Left ventricle myocardium inferior (tissue), 1 donor: ENCODE data around the gene FAM110A. TPM values are rescaled to one million over a fixed set of nuclear protein-coding genes. Genes with fewer than 3 reads are reported as not detected.

ENCODE experiments used
- DNase-seq: peaks from one replicate; pipeline ENCODE4 v3.0.0-alpha.2; 2020
- H3K27ac ChIP-seq: fragments of 200-600 bp; replicated peaks from 2 replicates; pipeline ENCODE4 v1.8.0; 2021
- H3K27me3 ChIP-seq: fragments of 200-600 bp; 2 replicates; pipeline ENCODE4 v1.8.0; 2021; ENCODE audit warnings: low read depth
- H3K36me3 ChIP-seq: fragments of 200-600 bp; 2 replicates; pipeline ENCODE4 v1.8.0; 2021
- H3K4me1 ChIP-seq: fragments of 200-600 bp; 2 replicates; pipeline ENCODE4 v1.8.0; 2021
- H3K4me3 ChIP-seq: fragments of 200-600 bp; 2 replicates; pipeline ENCODE4 v1.8.0; 2021; ENCODE audit warnings: mild to moderate bottlenecking, moderate library complexity
- H3K9me3 ChIP-seq: fragments of 200-600 bp; replicated peaks from 2 replicates; pipeline ENCODE4 v1.8.0; 2021
- CTCF ChIP-seq: fragments of 200-600 bp; IDR thresholded peaks from 2 replicates; pipeline ENCODE4 v1.8.0; 2021; ENCODE audit warnings: antibody characterized with exemption, mild to moderate bottlenecking, borderline replicate concordance
- intact Hi-C: fragments of 100-400 bp; cut with micrococcal nuclease; formaldehyde crosslinking; loops from one replicate; pipeline ENCODE4 v1.11.0; 2022
- total RNA-seq: library from RNA; stranded (reverse); fragmentation: NEBNext Ultra II Directional; extraction: Animal tissue kit (Norgen Biotek cat#: 25700); gene quantifications from one replicate; pipeline ENCODE4 v1.2.1, GENCODE V29; 2021
- donor health status: DM: no; HTN: yes; CAD: no; lungs with severe emphysema.

Gene FAM110A
- total RNA-seq, 1 donor from 2014 or later: 2.0 TPM

GRCh38 chr20:842547-842940 is 9.0 kb downstream of the FAM110A start:
- Histone ChIP-seq H3K4me3 (no peak overlapping the region), H3K27ac (no peak overlapping the region), H3K9me3 (peaks cover 12% of the 10 kb centered on the region), H3K36me3 (no peaks in the 10 kb centered on the region), H3K27me3 (peaks cover 11% of the 10 kb centered on the region), H3K4me1 (peaks cover 51% of the 10 kb centered on the region)
- DNase-seq: no peak
- TF ChIP-seq CTCF: no peak
- intact Hi-C loops: no loop called here

DNA sequence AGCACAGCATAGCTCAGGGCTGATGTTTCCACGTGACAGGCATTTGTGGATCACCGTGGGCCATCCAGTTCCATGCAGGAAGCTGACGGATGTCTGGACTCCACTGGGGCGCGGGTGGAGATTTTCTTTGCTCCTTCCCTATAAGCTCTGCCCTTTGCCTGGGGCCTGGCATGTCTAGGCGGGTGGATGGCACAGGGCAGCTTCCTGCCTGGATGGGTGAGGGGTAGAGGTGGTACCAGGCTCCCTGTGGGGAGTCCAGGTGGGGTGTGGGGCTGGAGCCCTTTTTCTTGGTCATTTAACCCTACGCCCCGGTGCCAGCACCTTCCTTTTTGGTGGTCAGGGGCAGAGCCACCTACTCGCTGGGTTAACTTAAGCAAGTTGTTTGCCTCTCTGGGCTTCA is 10.4 kb downstream of the FAM110A start:
- H3K4me1 ChIP-seq: peaks cover 48% of the 10 kb centered on the region
- intact Hi-C loops: no loop called here
- no peak for DNase-seq

GRCh38 chr20:844473-845225 is 11.1 kb downstream of the FAM110A start:
- Histone ChIP-seq H3K4me1 (peaks cover 48% of the 10 kb centered on the region), H3K27ac (peak overlapping the region; percentile 34), H3K4me3 (peak overlapping the region; percentile 67), H3K36me3 (no peaks in the 10 kb centered on the region), H3K27me3 (peaks cover 11% of the 10 kb centered on the region), H3K9me3 (no peaks in the 10 kb centered on the region)
- intact Hi-C loops: no loop called here
- DNase-seq: peak; percentile 90
- TF ChIP-seq CTCF: no peak

More for the DNA sequence above, 10.4 kb downstream of the FAM110A start:
- TF ChIP-seq CTCF: no peak
- Histone ChIP-seq H3K4me3 (no peak overlapping the region), H3K27me3 (peaks cover 11% of the 10 kb centered on the region), H3K36me3 (no peaks in the 10 kb centered on the region), H3K27ac (no peak overlapping the region), H3K9me3 (no peaks in the 10 kb centered on the region)

GRCh38 chr20:845226-845868 is 11.8 kb downstream of the FAM110A start:
- no peak overlapping the region for H3K27ac ChIP-seq
- DNase-seq: no peak
- intact Hi-C loops: no loop called here

More at GRCh38 chr20:845226-845868, 11.8 kb downstream of the FAM110A start:
- Histone ChIP-seq H3K9me3 (no peaks in the 10 kb centered on the region), H3K4me1 (peaks cover 48% of the 10 kb centered on the region), H3K4me3 (peak overlapping the region; percentile 67), H3K36me3 (no peaks in the 10 kb centered on the region), H3K27me3 (peaks cover 11% of the 10 kb centered on the region)
- no peak for TF ChIP-seq CTCF
